ENCODE measurements around the gene OLIG1. TPM values are rescaled to one million over a fixed set of nuclear protein-coding genes. Genes with fewer than 3 reads are reported as not detected.

Gene OLIG1
- total RNA-seq, 1 donor from 2014 or later: 1.6 TPM

GRCh38 chr21:33028773-33029384, 41.1 kb upstream of the OLIG1 start:
- Histone ChIP-seq H3K4me3 (no peak overlapping the region), H3K36me3 (no peaks in the 10 kb centered on the region), H3K27me3 (peaks cover 100% of the 10 kb centered on the region), H3K9me3 (no peaks in the 10 kb centered on the region), H3K27ac (no peak overlapping the region), H3K4me1 (peaks cover 15% of the 10 kb centered on the region)
- intact Hi-C loops (cut with DNase I): no loop called here
- TF ChIP-seq CTCF (IDR thresholded peaks at IDR 0.05): no peak
- no peak for ATAC-seq
- no peak for DNase-seq

GRCh38 chr21:33029385-33029921, 40.5 kb upstream of the OLIG1 start:
- Histone ChIP-seq H3K36me3 (no peaks in the 10 kb centered on the region), H3K27me3 (peaks cover 100% of the 10 kb centered on the region), H3K4me3 (no peak overlapping the region), H3K9me3 (no peaks in the 10 kb centered on the region), H3K4me1 (peaks cover 15% of the 10 kb centered on the region), H3K27ac (no peak overlapping the region)
- DNase-seq: no peak
- TF ChIP-seq CTCF (IDR thresholded peaks at IDR 0.05): no peak
- intact Hi-C loops (cut with DNase I): no loop called here
- ATAC-seq: no peak

GRCh38 chr21:33029975-33030461, 39.9 kb upstream of the OLIG1 start:
- Histone ChIP-seq H3K9me3 (no peaks in the 10 kb centered on the region), H3K27ac (no peak overlapping the region), H3K4me1 (peaks cover 15% of the 10 kb centered on the region), H3K27me3 (peaks cover 100% of the 10 kb centered on the region), H3K4me3 (no peak overlapping the region), H3K36me3 (no peaks in the 10 kb centered on the region)
- intact Hi-C loops (cut with DNase I): no loop called here
- ATAC-seq: no peak
- DNase-seq: no peak
- TF ChIP-seq CTCF (IDR thresholded peaks at IDR 0.05): no peak

- no peak for TF ChIP-seq CTCF (IDR thresholded peaks at IDR 0.05)
- H3K27ac ChIP-seq: no peak overlapping the region
- DNase-seq (no peak), ATAC-seq (no peak)
- H3K27me3 ChIP-seq: peaks cover 98% of the 10 kb centered on the region
- intact Hi-C loops (cut with DNase I): no loop called here
- no peaks in the 10 kb centered on the region for H3K9me3 ChIP-seq
- H3K36me3 ChIP-seq: no peaks in the 10 kb centered on the region
- peaks cover 15% of the 10 kb centered on the region for H3K4me1 ChIP-seq
- no peak overlapping the region for H3K4me3 ChIP-seq
Observed at GRCh38 chr21:33030633-33031032, 39.3 kb upstream of the OLIG1 start.

GRCh38 chr21:33031152-33031911, 38.6 kb upstream of the OLIG1 start:
- Histone ChIP-seq H3K36me3 (no peaks in the 10 kb centered on the region), H3K4me1 (peaks cover 15% of the 10 kb centered on the region), H3K27ac (no peak overlapping the region), H3K9me3 (no peaks in the 10 kb centered on the region), H3K4me3 (no peak overlapping the region), H3K27me3 (peaks cover 92% of the 10 kb centered on the region)
- intact Hi-C loops (cut with DNase I): no loop called here
- ATAC-seq (no peak), DNase-seq (no peak)
- TF ChIP-seq CTCF (IDR thresholded peaks at IDR 0.05): no peak

Data from upper lobe of right lung (tissue), 1 donor.